Transverse colon (tissue), 4 donors: ENCODE data around the gene LRRK2. TPM values are rescaled to one million over a fixed set of nuclear protein-coding genes. Genes with fewer than 3 reads are reported as not detected.

Experiments
- DNase-seq: peaks from one replicate; pipeline ENCODE4 v3.0.0-alpha.2; 2019
- H3K27ac ChIP-seq, 4 donors: fragments of 200-600 bp; sonication (generic); 2 replicates each; pipeline ENCODE4 v1.5.1; 2016 to 2018; ENCODE audit warnings: inconsistent platforms in 4 of 4
- H3K27me3 ChIP-seq: fragments of 200-600 bp; sonication (generic); 2 replicates; pipeline ENCODE4 v1.5.1; 2017; ENCODE audit warnings: inconsistent platforms
- H3K36me3 ChIP-seq, 4 donors: fragments of 200-600 bp; sonication (generic); 2 replicates each; pipeline ENCODE4 v1.5.1; 2017 to 2019; ENCODE audit warnings: inconsistent platforms in 4 of 4
- H3K4me1 ChIP-seq, 4 donors: fragments of 200-600 bp; sonication (generic); 2 replicates each; pipeline ENCODE4 v1.5.1; 2017 to 2020; ENCODE audit warnings: inconsistent platforms in 4 of 4
- H3K4me3 ChIP-seq, 4 donors: fragments of 200-600 bp; sonication (generic); 1 replicate in 1 of 4; 2 replicates in 3 of 4; pipeline versions ENCODE4 v1.5.1 to v1.6.1; 2017 to 2019; ENCODE audit warnings: inconsistent platforms in 4 of 4
- H3K9me3 ChIP-seq, 2 donors: fragments of 200-600 bp; sonication (generic); 2 replicates each; pipeline ENCODE4 v1.5.1; 2017 to 2019; ENCODE audit warnings: inconsistent platforms in 2 of 2
- CTCF ChIP-seq, 5 experiments: fragments of 200-600 bp in 3 of 5; fragments of 450-650 bp in 2 of 5; sonication (generic) in 3 of 5; IDR thresholded peaks; 1 replicate in 2 of 5; 2 replicates in 3 of 5; pipeline ENCODE4 v1.5.1; 2016 to 2017; ENCODE audit warnings: antibody characterized with exemption in 5 of 5, inconsistent platforms in 3 of 5, mild to moderate bottlenecking in 2 of 5, moderate library complexity in 1 of 5
- EP300 ChIP-seq: sonication (generic); formaldehyde crosslinking; IDR thresholded peaks from one replicate; pipeline ENCODE4 v1.6.1; 2017; ENCODE audit warnings: antibody characterized with exemption, low read depth
- POLR2A ChIP-seq: fragments of 450-650 bp; IDR thresholded peaks from one replicate; pipeline ENCODE4 v1.6.1; 2016; ENCODE audit warnings: antibody characterized with exemption, mild to moderate bottlenecking, moderate library complexity
- POLR2AphosphoS5 ChIP-seq, 3 donors: sonication (generic); formaldehyde crosslinking; IDR thresholded peaks; one replicate each; pipeline ENCODE4 v1.6.1; 2016; ENCODE audit warnings: antibody characterized with exemption in 3 of 3
- WGBS, 2 donors: methylation state at CpG; one replicate each; pipeline ENCODE4 v1.1.5; 2018; ENCODE audit warnings: low coverage in 1 of 2; 5-methylcytosine and 5-hydroxymethylcytosine counted together
- in situ Hi-C, 4 donors: fragments of 200-750 bp; cut with MboI; loops; one replicate each; pipeline versions ENCODE4 v1.15.0 to v1.15.1; 2017; ENCODE audit warnings: low sequenced_read_pairs in 3 of 4, low pct_ligation_motif_present in 1 of 4, low pct_unique_long_range_greater_than_20kb in 1 of 4
- intact Hi-C: fragments of 100-400 bp; cut with DNase I; formaldehyde crosslinking; loops from one replicate; pipeline ENCODE4 v1.15.1; 2023; ENCODE audit warnings: low total_unique reads
- total RNA-seq, 4 donors: library from RNA; depleted of rRNA; stranded (reverse); fragments of >200 nt; gene quantifications; one replicate each; pipeline ENCODE4 v1.1.0, GENCODE V29; 2016

Gene LRRK2
- total RNA-seq, 4 donors from 2014 or later, result 1.9 to 30.8 (median 7.9) TPM

DNA sequence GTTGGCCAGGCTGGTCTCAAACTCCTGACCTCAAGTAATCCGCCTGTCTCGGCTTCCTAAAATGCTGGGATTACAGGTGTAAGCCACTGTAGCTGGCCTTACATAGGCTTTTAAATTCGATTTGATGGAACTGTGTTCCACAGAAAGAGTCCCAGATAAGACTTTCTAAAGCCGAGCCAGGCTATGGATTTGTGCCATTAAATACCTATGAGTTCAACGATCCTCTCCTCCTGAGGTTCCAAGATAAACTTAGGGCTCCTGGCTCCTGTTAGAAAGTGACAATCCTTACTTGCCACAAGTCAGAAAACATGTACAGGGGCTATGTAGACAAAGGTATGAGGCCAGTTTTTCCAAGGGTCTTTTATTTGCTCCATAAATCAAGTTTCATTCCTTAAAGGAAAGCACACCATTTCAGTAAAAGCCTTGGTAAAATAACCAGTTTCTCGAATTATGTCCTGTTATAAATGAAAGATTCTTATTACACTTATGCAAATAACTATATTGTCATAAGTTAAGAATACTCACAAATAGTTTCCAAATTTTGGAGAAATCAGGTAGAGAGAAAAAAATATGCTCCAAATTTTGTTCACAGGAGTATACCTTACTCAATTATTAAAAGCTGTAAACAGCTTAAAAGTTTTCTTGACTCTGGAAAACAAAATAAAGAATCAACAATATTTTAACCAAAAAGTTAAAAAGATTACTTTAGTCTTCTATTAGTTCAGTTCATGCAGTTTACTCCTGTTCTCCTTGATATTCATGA lies 36.1 kb upstream of the LRRK2 start:
- in situ Hi-C loops (no loop called here), intact Hi-C loops (no loop called here)
- no peak for TF ChIP-seq EP300
- no peak for TF ChIP-seq CTCF (IDR thresholded peaks at IDR 0.05)
- no peak for TF ChIP-seq POLR2A
- TF ChIP-seq POLR2AphosphoS5 (IDR thresholded peaks at IDR 0.05), result no peak
- Histone ChIP-seq H3K27me3 (no peaks in the 10 kb centered on the region), H3K27ac (no peak overlapping the region), H3K4me1 (no peaks in the 10 kb centered on the region), H3K9me3 (no peaks in the 10 kb centered on the region), H3K36me3 (no peaks in the 10 kb centered on the region), H3K4me3 (no peak overlapping the region)
- no peak for DNase-seq
- WGBS, 2 donors, result 68 to 83% methylated on average over 2 to 6 of the region's 6 CpGs

DNA sequence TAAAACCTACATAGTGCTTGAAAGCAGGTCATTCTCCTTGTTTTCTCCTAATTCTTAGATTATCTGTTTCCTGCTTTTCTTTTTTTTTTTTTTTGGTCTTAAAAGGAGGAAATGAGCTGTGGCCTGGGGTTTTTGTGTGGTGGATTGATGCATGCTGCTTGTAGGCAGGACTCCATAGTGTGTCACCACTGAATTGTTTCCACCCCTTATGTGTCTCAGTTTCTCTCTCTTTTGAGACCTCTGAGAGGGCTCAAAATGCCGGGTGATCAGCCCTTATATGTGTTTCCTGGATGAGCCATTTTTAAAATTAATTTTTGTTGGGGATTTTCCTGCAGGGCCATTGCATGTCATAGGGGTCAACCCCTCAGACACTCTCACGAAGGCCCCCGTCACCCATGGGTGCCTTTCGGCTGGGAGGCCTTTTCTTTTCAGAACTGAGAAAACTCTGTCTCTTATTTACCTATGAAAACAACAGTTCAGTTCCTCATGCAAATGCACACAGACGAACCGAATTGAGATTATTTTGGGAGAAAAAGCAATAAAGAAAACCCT lies 32.0 kb upstream of the LRRK2 start:
- Histone ChIP-seq H3K36me3 (no peaks in the 10 kb centered on the region), H3K4me3 (no peak overlapping the region), H3K27me3 (no peaks in the 10 kb centered on the region), H3K9me3 (no peaks in the 10 kb centered on the region), H3K4me1 (no peaks in the 10 kb centered on the region), H3K27ac (no peak overlapping the region)
- 72 to 74% methylated on average over 3 to 6 of the region's 6 CpGs for WGBS, 2 donors
- intact Hi-C loops (no loop called here), in situ Hi-C loops (no loop called here)
- DNase-seq, result peak; percentile 25
- TF ChIP-seq POLR2A (no peak), POLR2AphosphoS5 (IDR thresholded peaks at IDR 0.05) (no peak), EP300 (no peak), CTCF (IDR thresholded peaks at IDR 0.05) (no peak)

DNA sequence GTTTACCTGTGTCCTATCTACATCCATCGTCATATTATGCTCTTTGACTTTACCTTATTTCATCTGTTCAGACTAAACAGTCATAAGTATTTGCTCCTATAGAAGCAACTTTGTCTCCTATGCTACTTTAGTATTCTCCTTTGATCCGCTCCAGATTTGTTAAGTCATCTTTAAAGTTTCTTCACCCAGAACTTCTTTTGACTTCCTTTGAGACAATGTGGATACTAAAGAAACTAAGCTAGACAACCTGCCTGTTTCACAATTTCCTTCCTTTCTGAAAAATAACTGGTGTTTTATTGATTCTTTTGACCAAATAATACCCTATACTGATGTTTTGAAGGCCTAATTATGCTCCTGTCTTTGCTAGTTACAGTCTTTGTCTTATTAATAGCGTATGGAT lies 30.0 kb upstream of the LRRK2 start:
- in situ Hi-C loops (no loop called here), intact Hi-C loops (no loop called here)
- no peak overlapping the region for H3K4me3 ChIP-seq
- H3K36me3 ChIP-seq, result no peaks in the 10 kb centered on the region
- no peak for TF ChIP-seq CTCF (IDR thresholded peaks at IDR 0.05)
- no peak for TF ChIP-seq EP300
- no peak for TF ChIP-seq POLR2A
- TF ChIP-seq POLR2AphosphoS5 (IDR thresholded peaks at IDR 0.05), result no peak
- no peaks in the 10 kb centered on the region for H3K9me3 ChIP-seq
- WGBS, 2 donors, result 85 to 93% methylated on average over 3 of the region's 3 CpGs
- no peak overlapping the region for H3K27ac ChIP-seq
- no peaks in the 10 kb centered on the region for H3K27me3 ChIP-seq
- no peak for DNase-seq
- no peaks in the 10 kb centered on the region for H3K4me1 ChIP-seq

DNA sequence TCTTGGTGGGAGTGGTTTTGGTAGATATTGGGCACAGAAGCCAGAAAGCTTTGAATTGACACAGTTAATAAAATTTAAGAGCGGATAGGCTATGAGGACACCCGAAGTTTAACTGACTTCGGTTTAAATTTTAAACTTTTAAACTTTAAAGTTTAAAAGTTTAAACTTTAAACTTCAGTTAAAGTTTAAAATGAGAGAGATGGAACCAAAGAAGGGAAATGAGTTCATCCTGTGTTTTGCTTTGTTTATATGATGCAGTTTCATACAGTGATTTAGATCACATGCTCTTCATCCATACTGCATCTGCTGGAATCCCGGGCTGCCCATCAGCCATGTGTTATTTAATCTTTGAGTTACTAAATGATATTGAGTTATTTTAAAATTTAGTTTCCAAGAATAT lies 27.2 kb upstream of the LRRK2 start:
- intact Hi-C loops, result no loop called here
- 69 to 71% methylated on average over 4 of the region's 4 CpGs for WGBS, 2 donors

More for the DNA sequence above, 27.2 kb upstream of the LRRK2 start:
- no peaks in the 10 kb centered on the region for H3K27me3 ChIP-seq
- no peak overlapping the region for H3K27ac ChIP-seq
- H3K4me1 ChIP-seq, result no peaks in the 10 kb centered on the region
- H3K4me3 ChIP-seq, result no peak overlapping the region
- in situ Hi-C loops, result no loop called here
- DNase-seq, result no peak
- H3K9me3 ChIP-seq, result no peaks in the 10 kb centered on the region
- no peak for TF ChIP-seq CTCF (IDR thresholded peaks at IDR 0.05)
- no peak for TF ChIP-seq EP300
- TF ChIP-seq POLR2A, result no peak
- H3K36me3 ChIP-seq, result no peaks in the 10 kb centered on the region
